ENCODE data around the gene TBC1D16. TPM values are rescaled to one million over a fixed set of nuclear protein-coding genes. Genes with fewer than 3 reads are reported as not detected.

Gene TBC1D16
- total RNA-seq, 1 experiment from 2014 or later = 85.8 TPM

DNA sequence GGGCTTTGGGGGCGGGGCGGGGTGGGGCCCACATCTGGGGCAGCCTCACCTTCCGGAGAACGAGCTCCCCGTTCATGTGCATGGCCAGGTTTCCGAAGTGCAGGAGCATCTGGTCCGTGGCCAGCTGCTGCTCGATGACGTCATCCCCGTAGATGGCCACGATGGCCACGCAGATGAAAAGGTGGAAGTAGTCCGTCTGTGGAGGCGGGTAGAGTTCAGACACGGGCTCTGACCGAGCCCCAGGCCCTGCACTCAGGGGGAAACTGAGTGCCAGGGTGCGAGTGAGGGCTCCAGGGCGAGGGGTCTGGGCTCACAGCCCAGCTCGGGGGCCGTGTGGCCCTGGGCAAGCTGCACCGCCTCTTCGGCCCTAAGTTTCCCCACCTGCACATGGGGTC lies 93.7 kb downstream of the TBC1D16 start:
- Histone ChIP-seq H2BK5ac (ENCODE audit: insufficient read length, low read length) (no peak overlapping the region), H3K23me2 (ENCODE audit: insufficient read length, low read depth, low read length, poor library complexity, severe bottlenecking) (no peaks in the 10 kb centered on the region), H4K8ac (replicated peaks; ENCODE audit: insufficient read length, low read depth, low read length) (no peak overlapping the region), H3K14ac (ENCODE audit: insufficient read depth, low read length) (no peak overlapping the region), H3K4ac (ENCODE audit: low read depth, low read length) (no peak overlapping the region), H3K56ac (ENCODE audit: insufficient read length, low read depth, low read length) (no peak overlapping the region), H2BK12ac (ENCODE audit: insufficient read length, low read depth, low read length) (no peak overlapping the region), H3K18ac (ENCODE audit: insufficient read length, low read depth, low read length) (no peak overlapping the region), H2BK20ac (ENCODE audit: low read depth, low read length, poor library complexity, severe bottlenecking) (no peak overlapping the region), H2AFZ (ENCODE audit: low read length) (no peak overlapping the region), H4K5ac (ENCODE audit: insufficient read length, low read depth, low read length) (no peak overlapping the region), H3K4me1 (ENCODE audit: insufficient read depth, low read length) (no peaks in the 10 kb centered on the region), H2AK5ac (ENCODE audit: insufficient read length, low read length) (no peak overlapping the region), H3K23ac (ENCODE audit: insufficient read length, low read depth, low read length) (no peak overlapping the region), H2BK120ac (ENCODE audit: low read depth, low read length, poor library complexity, severe bottlenecking) (no peak overlapping the region), H3K9me3 (ENCODE audit: control insufficient read depth, low read depth, low read length) (no peaks in the 10 kb centered on the region), H3K9ac (ENCODE audit: extremely low read depth, insufficient read length, low read length) (no peak overlapping the region), H4K20me1 (ENCODE audit: control insufficient read depth, insufficient read depth, insufficient read length) (no peaks in the 10 kb centered on the region), H3K79me1 (ENCODE audit: insufficient read depth, low read depth, low read length, poor library complexity, severe bottlenecking) (no peaks in the 10 kb centered on the region), H3K27me3 (ENCODE audit: insufficient read depth, low read length) (no peaks in the 10 kb centered on the region), H3K27ac (ENCODE audit: insufficient read length, low read depth, low read length) (no peak overlapping the region), H3T11ph (ENCODE audit: low read length) (no peak overlapping the region), H2BK15ac (ENCODE audit: low read depth, low read length) (no peak overlapping the region), H3K79me2 (ENCODE audit: insufficient read depth, low read length) (no peaks in the 10 kb centered on the region), H3K4me2 (ENCODE audit: insufficient read depth, insufficient read length, low read length) (no peak overlapping the region), H4K91ac (ENCODE audit: insufficient read length, low read depth, low read length) (no peak overlapping the region)
- H3K27me3 Mint-ChIP-seq (ENCODE audit: low read depth) = no peaks in the 10 kb centered on the region; the same call in 1 of the 2 replicates
- DNase-seq = no peak
- no peak overlapping the region for H3K27ac Mint-ChIP-seq
- H3K4me1 Mint-ChIP-seq = peaks cover 18 to 32% of the 10 kb centered on the region in 2 experiments
- no peaks in the 10 kb centered on the region for H3K9me3 Mint-ChIP-seq
- H3K4me3 Mint-ChIP-seq = no peak overlapping the region
- TF ChIP-seq, protein P1, sequence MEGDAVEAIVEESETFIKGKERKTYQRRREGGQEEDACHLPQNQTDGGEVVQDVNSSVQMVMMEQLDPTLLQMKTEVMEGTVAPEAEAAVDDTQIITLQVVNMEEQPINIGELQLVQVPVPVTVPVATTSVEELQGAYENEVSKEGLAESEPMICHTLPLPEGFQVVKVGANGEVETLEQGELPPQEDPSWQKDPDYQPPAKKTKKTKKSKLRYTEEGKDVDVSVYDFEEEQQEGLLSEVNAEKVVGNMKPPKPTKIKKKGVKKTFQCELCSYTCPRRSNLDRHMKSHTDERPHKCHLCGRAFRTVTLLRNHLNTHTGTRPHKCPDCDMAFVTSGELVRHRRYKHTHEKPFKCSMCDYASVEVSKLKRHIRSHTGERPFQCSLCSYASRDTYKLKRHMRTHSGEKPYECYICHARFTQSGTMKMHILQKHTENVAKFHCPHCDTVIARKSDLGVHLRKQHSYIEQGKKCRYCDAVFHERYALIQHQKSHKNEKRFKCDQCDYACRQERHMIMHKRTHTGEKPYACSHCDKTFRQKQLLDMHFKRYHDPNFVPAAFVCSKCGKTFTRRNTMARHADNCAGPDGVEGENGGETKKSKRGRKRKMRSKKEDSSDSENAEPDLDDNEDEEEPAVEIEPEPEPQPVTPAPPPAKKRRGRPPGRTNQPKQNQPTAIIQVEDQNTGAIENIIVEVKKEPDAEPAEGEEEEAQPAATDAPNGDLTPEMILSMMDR (conservative IDR thresholded peaks at IDR 0.05) = no peak
- H3K36me3 Mint-ChIP-seq (ENCODE audit: insufficient read depth in 1 of 3, low read depth in 3 of 3) = peaks cover 34 to 58% (median 54%) of the 10 kb centered on the region in 3 experiments
- WGBS (ENCODE audit: extremely low coverage, insufficient read length, low lambda C conversion rate) = no CpG with 5 or more reads among the region's 22 CpGs
